ENCODE data around the gene PLXNA4. TPM values are rescaled to one million over a fixed set of nuclear protein-coding genes. Genes with fewer than 3 reads are reported as not detected.

The PLXNA4 gene
- total RNA-seq, 1 experiment from 2014 or later, result 1.0 TPM

- Histone ChIP-seq H3K9me3 (ENCODE audit: insufficient read depth, low read depth) (no peaks in the 10 kb centered on the region), H3K4me2 (no peak overlapping the region), H3K4me1 (replicated peaks; ENCODE audit: insufficient read depth) (no peaks in the 10 kb centered on the region), H3K36me3 (ENCODE audit: low read depth) (no peaks in the 10 kb centered on the region), H3K27me3 (ENCODE audit: insufficient read depth, low read depth) (peaks cover 95% of the 10 kb centered on the region), H3K27ac (no peak overlapping the region), H3F3A (ENCODE audit: insufficient read depth, low read depth) (no peaks in the 10 kb centered on the region), H3K79me2 (ENCODE audit: low read depth) (no peaks in the 10 kb centered on the region), H3K9me2 (ENCODE audit: insufficient read depth) (no peaks in the 10 kb centered on the region), H3K4me3 (no peak overlapping the region), H2AFZ (no peak overlapping the region), H4K20me1 (ENCODE audit: insufficient read depth) (no peaks in the 10 kb centered on the region)
- POLR2A ChIA-PET (ENCODE audit: unreplicated experiment), result no interaction called here
- no peak for DNase-seq
- BruUV-seq (replicated peaks), result no TSS peak
- CTCF ChIA-PET, result no interaction called here
- intact Hi-C loops (cut with micrococcal nuclease; ENCODE audit: unreplicated experiment), result no loop called here
- TF ChIP-seq EZH2 (IDR thresholded peaks at IDR 0.05; ENCODE audit: low read depth), result no peak
- TF ChIP-seq CTCF (conservative IDR thresholded peaks at IDR 0.05), result no peak
These were observed 376.1 kb downstream of the PLXNA4 start for GRCh38 chr7:132200141-132200540.

GRCh38 chr7:132199626-132200025 lies 376.6 kb downstream of the PLXNA4 start:
- H3K9me2 ChIP-seq (ENCODE audit: insufficient read depth), result no peaks in the 10 kb centered on the region
- ChIA-PET POLR2A (ENCODE audit: unreplicated experiment) (no interaction called here), CTCF (no interaction called here)
- no peaks in the 10 kb centered on the region for H3K9me3 ChIP-seq (ENCODE audit: insufficient read depth, low read depth)
- peaks cover 92% of the 10 kb centered on the region for H3K27me3 ChIP-seq (ENCODE audit: insufficient read depth, low read depth)
- H3K4me2 ChIP-seq, result no peak overlapping the region
- H3K4me3 ChIP-seq, result no peak overlapping the region
- H4K20me1 ChIP-seq (ENCODE audit: insufficient read depth), result no peaks in the 10 kb centered on the region
- no peak overlapping the region for H3K27ac ChIP-seq
- TF ChIP-seq EZH2 (IDR thresholded peaks at IDR 0.05; ENCODE audit: low read depth) (no peak), CTCF (conservative IDR thresholded peaks at IDR 0.05) (no peak)
- H3F3A ChIP-seq (ENCODE audit: insufficient read depth, low read depth), result no peaks in the 10 kb centered on the region
- H3K79me2 ChIP-seq (ENCODE audit: low read depth), result no peaks in the 10 kb centered on the region
- DNase-seq, result no peak
- BruUV-seq (replicated peaks), result no TSS peak
- intact Hi-C loops (cut with micrococcal nuclease; ENCODE audit: unreplicated experiment), result no loop called here
- H3K4me1 ChIP-seq (replicated peaks; ENCODE audit: insufficient read depth), result no peaks in the 10 kb centered on the region
- H2AFZ ChIP-seq, result no peak overlapping the region
- H3K36me3 ChIP-seq (ENCODE audit: low read depth), result no peaks in the 10 kb centered on the region

- H3F3A ChIP-seq (ENCODE audit: insufficient read depth, low read depth), result no peaks in the 10 kb centered on the region
- no peaks in the 10 kb centered on the region for H4K20me1 ChIP-seq (ENCODE audit: insufficient read depth)
- no peak overlapping the region for H2AFZ ChIP-seq
- H3K4me1 ChIP-seq (replicated peaks; ENCODE audit: insufficient read depth), result no peaks in the 10 kb centered on the region
- no peak for DNase-seq
- ChIA-PET CTCF (no interaction called here), POLR2A (ENCODE audit: unreplicated experiment) (no interaction called here)
- H3K79me2 ChIP-seq (ENCODE audit: low read depth), result no peaks in the 10 kb centered on the region
- H3K9me3 ChIP-seq (ENCODE audit: insufficient read depth, low read depth), result no peaks in the 10 kb centered on the region
- no peaks in the 10 kb centered on the region for H3K36me3 ChIP-seq (ENCODE audit: low read depth)
- no TSS peak for BruUV-seq (replicated peaks)
- peaks cover 90% of the 10 kb centered on the region for H3K27me3 ChIP-seq (ENCODE audit: insufficient read depth, low read depth)
- H3K4me3 ChIP-seq, result no peak overlapping the region
- H3K4me2 ChIP-seq, result no peak overlapping the region
- H3K9me2 ChIP-seq (ENCODE audit: insufficient read depth), result no peaks in the 10 kb centered on the region
- intact Hi-C loops (cut with micrococcal nuclease; ENCODE audit: unreplicated experiment), result no loop called here
- no peak for TF ChIP-seq EZH2 (IDR thresholded peaks at IDR 0.05; ENCODE audit: low read depth)
- TF ChIP-seq CTCF (conservative IDR thresholded peaks at IDR 0.05), result no peak
- no peak overlapping the region for H3K27ac ChIP-seq
These were observed 378.5 kb downstream of the PLXNA4 start for GRCh38 chr7:132197772-132198171.

All from PC-9 (cell line).